ENCODE data around the gene EAF1.
"Not testable (repeated sequence)": the region's sequence is repeated elsewhere in the genome, so short reads cannot be mapped to it uniquely, and the experiment has no call there.

EAF1 gene

GRCh38 chr3:15484551-15484950, 57.2 kb downstream of the EAF1 start:
- DNase-seq (ENCODE audit: low read depth): not testable (repeated sequence)

GRCh38 chr3:15486020-15486419, 58.6 kb downstream of the EAF1 start:
- no peak for DNase-seq (ENCODE audit: low read depth)

GRCh38 chr3:15486979-15487378, 59.6 kb downstream of the EAF1 start:
- no peak for DNase-seq (ENCODE audit: low read depth)

- no peak for DNase-seq (ENCODE audit: low read depth)
Measured at GRCh38 chr3:15488002-15488401, 60.6 kb downstream of the EAF1 start.

GRCh38 chr3:15490158-15490557, 62.8 kb downstream of the EAF1 start:
- DNase-seq (ENCODE audit: low read depth): no peak

GRCh38 chr3:15491143-15491542, 63.7 kb downstream of the EAF1 start:
- no peak for DNase-seq (ENCODE audit: low read depth)
